ENCODE data around the gene MVK.

DNA sequence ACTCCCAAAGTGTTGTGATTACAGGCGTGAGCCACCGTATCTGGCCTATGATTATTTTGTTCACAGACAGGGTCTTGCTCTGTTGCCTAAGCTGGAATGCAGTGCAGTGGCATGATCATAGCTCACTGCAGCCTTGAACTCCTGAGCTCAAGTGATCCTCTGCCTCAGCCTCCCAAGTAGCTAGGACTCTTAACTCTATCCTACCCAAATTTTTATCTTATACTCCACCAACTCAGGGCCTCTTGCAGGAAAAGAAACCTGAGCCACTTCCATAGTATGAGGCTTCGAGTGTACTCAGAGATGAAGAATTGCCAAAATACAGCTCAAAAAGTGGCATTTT is 1.1 kb upstream of the MVK start:
- no peak for TF ChIP-seq EZH2 (IDR thresholded peaks at IDR 0.05; ENCODE audit: insufficient read depth, low read length)
- TF ChIP-seq, protein P1, sequence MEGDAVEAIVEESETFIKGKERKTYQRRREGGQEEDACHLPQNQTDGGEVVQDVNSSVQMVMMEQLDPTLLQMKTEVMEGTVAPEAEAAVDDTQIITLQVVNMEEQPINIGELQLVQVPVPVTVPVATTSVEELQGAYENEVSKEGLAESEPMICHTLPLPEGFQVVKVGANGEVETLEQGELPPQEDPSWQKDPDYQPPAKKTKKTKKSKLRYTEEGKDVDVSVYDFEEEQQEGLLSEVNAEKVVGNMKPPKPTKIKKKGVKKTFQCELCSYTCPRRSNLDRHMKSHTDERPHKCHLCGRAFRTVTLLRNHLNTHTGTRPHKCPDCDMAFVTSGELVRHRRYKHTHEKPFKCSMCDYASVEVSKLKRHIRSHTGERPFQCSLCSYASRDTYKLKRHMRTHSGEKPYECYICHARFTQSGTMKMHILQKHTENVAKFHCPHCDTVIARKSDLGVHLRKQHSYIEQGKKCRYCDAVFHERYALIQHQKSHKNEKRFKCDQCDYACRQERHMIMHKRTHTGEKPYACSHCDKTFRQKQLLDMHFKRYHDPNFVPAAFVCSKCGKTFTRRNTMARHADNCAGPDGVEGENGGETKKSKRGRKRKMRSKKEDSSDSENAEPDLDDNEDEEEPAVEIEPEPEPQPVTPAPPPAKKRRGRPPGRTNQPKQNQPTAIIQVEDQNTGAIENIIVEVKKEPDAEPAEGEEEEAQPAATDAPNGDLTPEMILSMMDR (IDR thresholded peaks at IDR 0.05; ENCODE audit: insufficient read depth, low read depth, low read length): no peak

Measured in astrocyte (in vitro differentiated cells and primary cell).